ENCODE measurements around the gene TRIM47.

GRCh38 chr17:75927286-75927922 is 49.0 kb upstream of the TRIM47 start:
- TF ChIP-seq, protein P1, sequence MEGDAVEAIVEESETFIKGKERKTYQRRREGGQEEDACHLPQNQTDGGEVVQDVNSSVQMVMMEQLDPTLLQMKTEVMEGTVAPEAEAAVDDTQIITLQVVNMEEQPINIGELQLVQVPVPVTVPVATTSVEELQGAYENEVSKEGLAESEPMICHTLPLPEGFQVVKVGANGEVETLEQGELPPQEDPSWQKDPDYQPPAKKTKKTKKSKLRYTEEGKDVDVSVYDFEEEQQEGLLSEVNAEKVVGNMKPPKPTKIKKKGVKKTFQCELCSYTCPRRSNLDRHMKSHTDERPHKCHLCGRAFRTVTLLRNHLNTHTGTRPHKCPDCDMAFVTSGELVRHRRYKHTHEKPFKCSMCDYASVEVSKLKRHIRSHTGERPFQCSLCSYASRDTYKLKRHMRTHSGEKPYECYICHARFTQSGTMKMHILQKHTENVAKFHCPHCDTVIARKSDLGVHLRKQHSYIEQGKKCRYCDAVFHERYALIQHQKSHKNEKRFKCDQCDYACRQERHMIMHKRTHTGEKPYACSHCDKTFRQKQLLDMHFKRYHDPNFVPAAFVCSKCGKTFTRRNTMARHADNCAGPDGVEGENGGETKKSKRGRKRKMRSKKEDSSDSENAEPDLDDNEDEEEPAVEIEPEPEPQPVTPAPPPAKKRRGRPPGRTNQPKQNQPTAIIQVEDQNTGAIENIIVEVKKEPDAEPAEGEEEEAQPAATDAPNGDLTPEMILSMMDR (IDR thresholded peaks at IDR 0.05; ENCODE audit: low read depth, low read length): peak; percentile 13
- TF ChIP-seq, protein P2, sequence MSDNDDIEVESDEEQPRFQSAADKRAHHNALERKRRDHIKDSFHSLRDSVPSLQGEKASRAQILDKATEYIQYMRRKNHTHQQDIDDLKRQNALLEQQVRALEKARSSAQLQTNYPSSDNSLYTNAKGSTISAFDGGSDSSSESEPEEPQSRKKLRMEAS (IDR thresholded peaks at IDR 0.05; ENCODE audit: low read depth, low read length): no peak
- TF ChIP-seq MYC (IDR thresholded peaks at IDR 0.05; ENCODE audit: low read depth, low read length): no peak

Data from NB4 (cell line).